ENCODE data around the gene RAB27B. TPM values are rescaled to one million over a fixed set of nuclear protein-coding genes. Genes with fewer than 3 reads are reported as not detected.

RAB27B gene, protein sequence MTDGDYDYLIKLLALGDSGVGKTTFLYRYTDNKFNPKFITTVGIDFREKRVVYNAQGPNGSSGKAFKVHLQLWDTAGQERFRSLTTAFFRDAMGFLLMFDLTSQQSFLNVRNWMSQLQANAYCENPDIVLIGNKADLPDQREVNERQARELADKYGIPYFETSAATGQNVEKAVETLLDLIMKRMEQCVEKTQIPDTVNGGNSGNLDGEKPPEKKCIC
- total RNA-seq: 22.2 TPM
- long read RNA-seq, full-length matches to known transcripts: 13 of 19 reads
- long read RNA-seq, partial matches to known transcripts: 0 of 19 reads
- long read RNA-seq, other reads (novel, unspliced or antisense): 6 of 19 reads

GRCh38 chr18:54828281-54828881 is at the start of gene RAB27B:
Gene RAB27B, plus strand, starts transcription at chr18:54828477. Its CDS starts 49,109 bp downstream, at chr18:54877586.
- DNase-seq (peak; percentile 93), ATAC-seq (peak; percentile 96)

GRCh38 chr18:54780285-54780861 is 47.9 kb upstream of the RAB27B start:
- no peak for ATAC-seq
- no peak overlapping the region for H3K4me3 ChIP-seq
- no peaks in the 10 kb centered on the region for H3K9me3 ChIP-seq
- DNase-seq: no peak
- no peak overlapping the region for H3K27ac ChIP-seq
- TF ChIP-seq CTCF (IDR thresholded peaks at IDR 0.05): no peak
- H3K36me3 ChIP-seq: no peaks in the 10 kb centered on the region
- H3K4me1 ChIP-seq: no peaks in the 10 kb centered on the region
- intact Hi-C loops (cut with DNase I): no loop called here
- H3K27me3 ChIP-seq: no peaks in the 10 kb centered on the region

More at GRCh38 chr18:54828281-54828881, at the start of gene RAB27B:
- TF ChIP-seq CTCF (IDR thresholded peaks at IDR 0.05): no peak
- H3K4me1 ChIP-seq: no peaks in the 10 kb centered on the region
- intact Hi-C loops (cut with DNase I): no loop called here
- peak within 1 kb of the TSS; percentile 37 for H3K27ac ChIP-seq
- no peaks in the 10 kb centered on the region for H3K36me3 ChIP-seq
- peak within 1 kb of the TSS; percentile 48 for H3K4me3 ChIP-seq
- no peaks in the 10 kb centered on the region for H3K27me3 ChIP-seq
- H3K9me3 ChIP-seq: no peaks in the 10 kb centered on the region

- DNase-seq (no peak), ATAC-seq (no peak)
- no peak overlapping the region for H3K27ac ChIP-seq
- no peaks in the 10 kb centered on the region for H3K9me3 ChIP-seq
- no peaks in the 10 kb centered on the region for H3K4me1 ChIP-seq
- H3K36me3 ChIP-seq: no peaks in the 10 kb centered on the region
- intact Hi-C loops (cut with DNase I): no loop called here
- TF ChIP-seq CTCF (IDR thresholded peaks at IDR 0.05): no peak
- H3K27me3 ChIP-seq: no peaks in the 10 kb centered on the region
- H3K4me3 ChIP-seq: no peak overlapping the region
These were observed 47.3 kb upstream of the RAB27B start for GRCh38 chr18:54780970-54781369.

DNA sequence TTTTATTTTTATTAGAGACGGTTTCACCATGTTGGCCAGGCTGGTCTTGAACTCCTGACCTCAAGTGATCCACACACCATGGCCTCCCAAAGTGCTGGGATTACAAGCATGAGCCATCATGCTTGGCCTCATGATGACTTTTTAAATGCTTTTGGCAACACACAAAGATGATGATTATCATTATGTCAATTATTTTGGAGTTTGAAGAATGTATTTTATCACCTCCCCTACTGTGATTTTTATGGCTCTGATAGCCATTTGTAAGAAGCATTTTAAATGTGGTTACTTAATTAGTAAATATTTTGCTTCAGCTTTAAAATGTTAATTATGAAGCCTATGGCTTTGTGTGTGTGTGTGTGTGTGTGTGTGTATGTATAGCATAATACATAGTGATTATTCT is 45.1 kb upstream of the RAB27B start:
- intact Hi-C loops (cut with DNase I): no loop called here
- Histone ChIP-seq H3K27me3 (no peaks in the 10 kb centered on the region), H3K9me3 (no peaks in the 10 kb centered on the region), H3K36me3 (no peaks in the 10 kb centered on the region), H3K27ac (no peak overlapping the region), H3K4me1 (no peaks in the 10 kb centered on the region), H3K4me3 (no peak overlapping the region)
- no peak for ATAC-seq
- TF ChIP-seq CTCF (IDR thresholded peaks at IDR 0.05): no peak
- DNase-seq: no peak

DNA sequence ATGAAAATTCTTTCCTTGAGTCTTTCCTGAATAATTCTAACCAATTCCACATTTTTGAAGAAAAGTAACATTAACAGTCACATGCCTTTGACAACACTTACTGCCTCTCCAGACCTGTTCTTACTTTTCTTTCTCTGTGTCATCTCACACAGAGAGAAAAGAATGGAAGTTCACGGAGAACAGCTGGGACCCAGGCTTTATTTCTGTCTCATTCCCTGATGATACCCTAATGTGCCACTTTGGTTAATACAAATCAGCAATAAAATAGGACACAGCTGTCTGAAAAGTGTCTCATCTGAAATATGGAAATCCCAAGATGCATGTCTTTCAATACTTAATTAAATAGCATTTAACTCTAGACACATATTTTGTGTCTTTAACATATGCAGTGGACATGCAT is 42.1 kb upstream of the RAB27B start:
- Histone ChIP-seq H3K4me1 (no peaks in the 10 kb centered on the region), H3K36me3 (no peaks in the 10 kb centered on the region), H3K9me3 (no peaks in the 10 kb centered on the region), H3K4me3 (no peak overlapping the region), H3K27ac (no peak overlapping the region), H3K27me3 (no peaks in the 10 kb centered on the region)
- no peak for TF ChIP-seq CTCF (IDR thresholded peaks at IDR 0.05)
- DNase-seq (no peak), ATAC-seq (no peak)
- intact Hi-C loops (cut with DNase I): no loop called here
